ENCODE results near the gene DQX1.
A peak's percentile ranks its signal among the peaks of the same experiment; 100 is the strongest.

Gene DQX1

GRCh38 chr2:74507145-74507925, 18.7 kb downstream of the DQX1 start, which contains the start of gene PCGF1:
TSS of gene PCGF1 (minus strand) at chr2:74507695. CDS start at chr2:74507668, 27 bp downstream.
- peak within 1 kb of the TSS; percentile 95 to 99 for H3K9ac ChIP-seq (ENCODE audit: low read length in 2 of 2)
- peaks cover 9 to 10% of the 10 kb centered on the region in 2 donors for H3K36me3 ChIP-seq (ENCODE audit: control insufficient read depth in 2 of 2, insufficient read depth in 2 of 2, low read length in 2 of 2)
- peak within 1 kb of the TSS; percentile 97 for H3K27ac ChIP-seq (ENCODE audit: low read length)
- H3K27me3 ChIP-seq (ENCODE audit: control insufficient read depth in 1 of 2, insufficient read depth in 2 of 2, low read length in 2 of 2): peaks cover 38 to 45% of the 10 kb centered on the region in 2 donors
- H3K4me1 ChIP-seq (ENCODE audit: control insufficient read depth, insufficient read depth, low read length): peaks cover 41% of the 10 kb centered on the region
- peak within 1 kb of the TSS; percentile 98 for H3K4me3 ChIP-seq (ENCODE audit: low read length in 2 of 2)
- no peaks in the 10 kb centered on the region for H3K9me3 ChIP-seq (ENCODE audit: control insufficient read depth in 2 of 2, low read length in 2 of 2)

GRCh38 chr2:74505448-74506246, 20.4 kb downstream of the DQX1 start:
- Histone ChIP-seq H3K4me1 (ENCODE audit: control insufficient read depth, insufficient read depth, low read length) (peaks cover 45% of the 10 kb centered on the region), H3K9me3 (ENCODE audit: control insufficient read depth in 2 of 2, low read length in 2 of 2) (no peaks in the 10 kb centered on the region), H3K27me3 (ENCODE audit: control insufficient read depth in 1 of 2, insufficient read depth in 2 of 2, low read length in 2 of 2) (peaks cover 41 to 49% of the 10 kb centered on the region in 2 donors), H3K27ac (ENCODE audit: low read length) (no peak overlapping the region), H3K36me3 (ENCODE audit: control insufficient read depth in 2 of 2, insufficient read depth in 2 of 2, low read length in 2 of 2) (peaks cover 9 to 10% of the 10 kb centered on the region in 2 donors), H3K4me3 (ENCODE audit: low read length in 2 of 2) (peak overlapping the region; percentile 33 to 35), H3K9ac (ENCODE audit: low read length in 2 of 2) (no peak overlapping the region)

GRCh38 chr2:74504591-74504990, 21.4 kb downstream of the DQX1 start:
- peaks cover 46% of the 10 kb centered on the region for H3K4me1 ChIP-seq (ENCODE audit: control insufficient read depth, insufficient read depth, low read length)

GRCh38 chr2:74503506-74504475, 22.2 kb downstream of the DQX1 start:
- Histone ChIP-seq H3K4me1 (ENCODE audit: control insufficient read depth, insufficient read depth, low read length) (peaks cover 54% of the 10 kb centered on the region), H3K9ac (ENCODE audit: low read length in 2 of 2) (peak overlapping the region in 1 of 2 donors; percentile 29), H3K4me3 (ENCODE audit: low read length in 2 of 2) (peak overlapping the region; percentile 48 to 70), H3K36me3 (ENCODE audit: control insufficient read depth in 2 of 2, insufficient read depth in 2 of 2, low read length in 2 of 2) (peaks cover 9 to 10% of the 10 kb centered on the region in 2 donors), H3K27me3 (ENCODE audit: control insufficient read depth in 1 of 2, insufficient read depth in 2 of 2, low read length in 2 of 2) (peaks cover 51 to 61% of the 10 kb centered on the region in 2 donors), H3K9me3 (ENCODE audit: control insufficient read depth in 2 of 2, low read length in 2 of 2) (no peaks in the 10 kb centered on the region), H3K27ac (ENCODE audit: low read length) (no peak overlapping the region)

More at GRCh38 chr2:74504591-74504990, 21.4 kb downstream of the DQX1 start:
- no peak overlapping the region for H3K27ac ChIP-seq (ENCODE audit: low read length)
- H3K9ac ChIP-seq (ENCODE audit: low read length in 2 of 2): no peak overlapping the region
- peaks cover 44 to 56% of the 10 kb centered on the region in 2 donors for H3K27me3 ChIP-seq (ENCODE audit: control insufficient read depth in 1 of 2, insufficient read depth in 2 of 2, low read length in 2 of 2)
- H3K9me3 ChIP-seq (ENCODE audit: control insufficient read depth in 2 of 2, low read length in 2 of 2): no peaks in the 10 kb centered on the region
- H3K36me3 ChIP-seq (ENCODE audit: control insufficient read depth in 2 of 2, insufficient read depth in 2 of 2, low read length in 2 of 2): peaks cover 9 to 10% of the 10 kb centered on the region in 2 donors
- no peak overlapping the region for H3K4me3 ChIP-seq (ENCODE audit: low read length in 2 of 2)

GRCh38 chr2:74502720-74503505, 23.1 kb downstream of the DQX1 start:
- peaks cover 57 to 66% of the 10 kb centered on the region in 2 donors for H3K27me3 ChIP-seq (ENCODE audit: control insufficient read depth in 1 of 2, insufficient read depth in 2 of 2, low read length in 2 of 2)
- peak overlapping the region; percentile 48 to 70 for H3K4me3 ChIP-seq (ENCODE audit: low read length in 2 of 2)
- H3K4me1 ChIP-seq (ENCODE audit: control insufficient read depth, insufficient read depth, low read length): peaks cover 57% of the 10 kb centered on the region
- H3K9ac ChIP-seq (ENCODE audit: low read length in 2 of 2): peak overlapping the region in 1 of 2 donors; percentile 47
- H3K36me3 ChIP-seq (ENCODE audit: control insufficient read depth in 2 of 2, insufficient read depth in 2 of 2, low read length in 2 of 2): peaks cover 9 to 10% of the 10 kb centered on the region in 2 donors
- no peaks in the 10 kb centered on the region for H3K9me3 ChIP-seq (ENCODE audit: control insufficient read depth in 2 of 2, low read length in 2 of 2)
- no peak overlapping the region for H3K27ac ChIP-seq (ENCODE audit: low read length)

GRCh38 chr2:74502147-74502719, 23.8 kb downstream of the DQX1 start:
- H3K27me3 ChIP-seq (ENCODE audit: control insufficient read depth in 1 of 2, insufficient read depth in 2 of 2, low read length in 2 of 2): peaks cover 63 to 72% of the 10 kb centered on the region in 2 donors

GRCh38 chr2:74501335-74502071, 24.5 kb downstream of the DQX1 start:
- peaks cover 8 to 9% of the 10 kb centered on the region in 2 donors for H3K36me3 ChIP-seq (ENCODE audit: control insufficient read depth in 2 of 2, insufficient read depth in 2 of 2, low read length in 2 of 2)
- no peak overlapping the region for H3K9ac ChIP-seq (ENCODE audit: low read length in 2 of 2)
- H3K27ac ChIP-seq (ENCODE audit: low read length): no peak overlapping the region
- H3K27me3 ChIP-seq (ENCODE audit: control insufficient read depth in 1 of 2, insufficient read depth in 2 of 2, low read length in 2 of 2): peaks cover 68 to 73% of the 10 kb centered on the region in 2 donors
- H3K4me3 ChIP-seq (ENCODE audit: low read length in 2 of 2): no peak overlapping the region
- H3K4me1 ChIP-seq (ENCODE audit: control insufficient read depth, insufficient read depth, low read length): peaks cover 51% of the 10 kb centered on the region
- no peaks in the 10 kb centered on the region for H3K9me3 ChIP-seq (ENCODE audit: control insufficient read depth in 2 of 2, low read length in 2 of 2)

More at GRCh38 chr2:74502147-74502719, 23.8 kb downstream of the DQX1 start:
- Histone ChIP-seq H3K4me1 (ENCODE audit: control insufficient read depth, insufficient read depth, low read length) (peaks cover 58% of the 10 kb centered on the region), H3K9me3 (ENCODE audit: control insufficient read depth in 2 of 2, low read length in 2 of 2) (no peaks in the 10 kb centered on the region), H3K27ac (ENCODE audit: low read length) (no peak overlapping the region), H3K36me3 (ENCODE audit: control insufficient read depth in 2 of 2, insufficient read depth in 2 of 2, low read length in 2 of 2) (peaks cover 9 to 10% of the 10 kb centered on the region in 2 donors), H3K4me3 (ENCODE audit: low read length in 2 of 2) (peak overlapping the region; percentile 48 to 70), H3K9ac (ENCODE audit: low read length in 2 of 2) (no peak overlapping the region)

GRCh38 chr2:74500578-74500946, 25.5 kb downstream of the DQX1 start:
- no peaks in the 10 kb centered on the region for H3K9me3 ChIP-seq (ENCODE audit: control insufficient read depth in 2 of 2, low read length in 2 of 2)
- no peak overlapping the region for H3K9ac ChIP-seq (ENCODE audit: low read length in 2 of 2)
- peaks cover 65 to 73% of the 10 kb centered on the region in 2 donors for H3K27me3 ChIP-seq (ENCODE audit: control insufficient read depth in 1 of 2, insufficient read depth in 2 of 2, low read length in 2 of 2)
- peaks cover 42% of the 10 kb centered on the region for H3K4me1 ChIP-seq (ENCODE audit: control insufficient read depth, insufficient read depth, low read length)
- no peak overlapping the region for H3K4me3 ChIP-seq (ENCODE audit: low read length in 2 of 2)
- peaks cover 3 to 5% of the 10 kb centered on the region in 2 donors for H3K36me3 ChIP-seq (ENCODE audit: control insufficient read depth in 2 of 2, insufficient read depth in 2 of 2, low read length in 2 of 2)
- no peak overlapping the region for H3K27ac ChIP-seq (ENCODE audit: low read length)

Measured in stomach smooth muscle (tissue), 2 donors.